DND-41 (cell line): Measurements from ENCODE around the gene HNRNPD.
"Not testable (repeated sequence)": the region's sequence is repeated elsewhere in the genome, so short reads cannot be mapped to it uniquely, and the experiment has no call there.

Experiments used
- EZH2 ChIP-seq: IDR thresholded peaks from 3 replicates; pipeline ENCODE4 v1.6.1; 2012; ENCODE audit warnings: borderline replicate concordance, low read depth, mild to moderate bottlenecking, moderate library complexity, low read length, inconsistent platforms; ENCODE audit not compliant: severe bottlenecking
- TF ChIP-seq, protein P1 (sequence below): IDR thresholded peaks from 2 replicates; pipeline ENCODE4 v1.5.1; 2012; ENCODE audit warnings: borderline replicate concordance, low read length, moderate library complexity, mild to moderate bottlenecking; ENCODE audit not compliant: poor library complexity, severe bottlenecking; ENCODE audit errors: extremely low read depth

DNA sequence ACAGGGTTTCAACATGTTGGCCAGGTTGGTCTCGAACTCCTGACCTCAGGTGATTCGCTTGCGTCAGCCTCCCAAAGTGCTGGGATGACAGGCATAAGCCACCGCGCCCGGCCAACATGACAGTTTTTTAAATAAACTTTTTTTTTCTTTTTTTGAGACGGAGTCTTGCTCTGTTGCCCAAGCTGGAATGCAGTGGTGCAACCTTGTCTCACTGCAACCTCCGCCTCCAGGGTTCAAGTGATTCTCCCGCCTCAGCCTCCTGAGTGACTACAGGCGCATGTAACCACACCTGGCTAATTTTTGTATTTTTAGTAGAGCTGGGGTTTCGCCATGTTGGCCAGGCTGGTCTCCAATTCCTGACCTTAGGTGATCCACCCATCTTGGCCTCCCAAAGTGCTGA, 7.4 kb downstream of the HNRNPD start:
- TF ChIP-seq, protein P1, sequence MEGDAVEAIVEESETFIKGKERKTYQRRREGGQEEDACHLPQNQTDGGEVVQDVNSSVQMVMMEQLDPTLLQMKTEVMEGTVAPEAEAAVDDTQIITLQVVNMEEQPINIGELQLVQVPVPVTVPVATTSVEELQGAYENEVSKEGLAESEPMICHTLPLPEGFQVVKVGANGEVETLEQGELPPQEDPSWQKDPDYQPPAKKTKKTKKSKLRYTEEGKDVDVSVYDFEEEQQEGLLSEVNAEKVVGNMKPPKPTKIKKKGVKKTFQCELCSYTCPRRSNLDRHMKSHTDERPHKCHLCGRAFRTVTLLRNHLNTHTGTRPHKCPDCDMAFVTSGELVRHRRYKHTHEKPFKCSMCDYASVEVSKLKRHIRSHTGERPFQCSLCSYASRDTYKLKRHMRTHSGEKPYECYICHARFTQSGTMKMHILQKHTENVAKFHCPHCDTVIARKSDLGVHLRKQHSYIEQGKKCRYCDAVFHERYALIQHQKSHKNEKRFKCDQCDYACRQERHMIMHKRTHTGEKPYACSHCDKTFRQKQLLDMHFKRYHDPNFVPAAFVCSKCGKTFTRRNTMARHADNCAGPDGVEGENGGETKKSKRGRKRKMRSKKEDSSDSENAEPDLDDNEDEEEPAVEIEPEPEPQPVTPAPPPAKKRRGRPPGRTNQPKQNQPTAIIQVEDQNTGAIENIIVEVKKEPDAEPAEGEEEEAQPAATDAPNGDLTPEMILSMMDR: not testable (repeated sequence)
- not testable (repeated sequence) for TF ChIP-seq EZH2
